Smooth muscle cell (in vitro differentiated cells): Measurements from ENCODE around the gene RASA1. TPM values are rescaled to one million over a fixed set of nuclear protein-coding genes. Genes with fewer than 3 reads are reported as not detected.

Experiments used
- DNase-seq: peaks from one replicate; lab custom pipeline; 2025; ENCODE audit not compliant: unreplicated experiment; lab: John Stamatoyannopoulos, UW
- H2AFZ ChIP-seq: fragments of 200-600 bp; sonication (generic); 2 replicates; pipeline ENCODE4 v1.6.0; 2016; ENCODE audit warnings: antibody characterized with exemption, low read depth, mild to moderate bottlenecking
- H3F3A ChIP-seq: fragments of 200-600 bp; sonication (generic); 2 replicates; pipeline ENCODE4 v1.6.0; 2017; ENCODE audit warnings: antibody characterized with exemption, low read depth
- H3K27ac ChIP-seq: fragments of 200-600 bp; sonication (generic); 2 replicates; pipeline ENCODE4 v1.5.1; 2016; ENCODE audit warnings: low read depth, mild to moderate bottlenecking
- H3K27me3 ChIP-seq: fragments of 200-600 bp; sonication (generic); 2 replicates; pipeline ENCODE4 v1.6.1; 2016; ENCODE audit warnings: low read depth, mild to moderate bottlenecking
- H3K36me3 ChIP-seq: fragments of 200-600 bp; sonication (generic); 2 replicates; pipeline ENCODE4 v1.5.1; 2016; ENCODE audit warnings: low read depth
- H3K4me1 ChIP-seq: fragments of 200-600 bp; sonication (generic); 2 replicates; pipeline ENCODE4 v1.5.1; 2016; ENCODE audit warnings: low read depth
- H3K4me2 ChIP-seq: fragments of 200-600 bp; sonication (generic); 2 replicates; pipeline ENCODE4 v1.6.0; 2016; ENCODE audit warnings: mild to moderate bottlenecking
- H3K4me3 ChIP-seq: fragments of 200-600 bp; sonication (generic); 2 replicates; pipeline ENCODE4 v1.5.1; 2016; ENCODE audit warnings: mild to moderate bottlenecking
- H3K79me2 ChIP-seq: fragments of 200-600 bp; sonication (generic); 2 replicates; pipeline ENCODE4 v1.6.0; 2016; ENCODE audit warnings: low read depth, mild to moderate bottlenecking
- H3K9ac ChIP-seq: fragments of 200-600 bp; sonication (generic); 2 replicates; pipeline ENCODE4 v1.6.0; 2016; ENCODE audit warnings: low read depth
- H3K9me3 ChIP-seq: fragments of 200-600 bp; sonication (generic); replicated peaks from 2 replicates; pipeline ENCODE4 v1.5.1; 2016; ENCODE audit warnings: low read depth
- H4K20me1 ChIP-seq: fragments of 200-600 bp; sonication (generic); 2 replicates; pipeline ENCODE4 v1.6.0; 2016; ENCODE audit warnings: low read depth
- WGBS: methylation state at CpG from one replicate; pipeline ENCODE4 v1.1.7; 2016; ENCODE audit warnings: low lambda C conversion rate; 5-methylcytosine and 5-hydroxymethylcytosine counted together
- polyA plus RNA-seq: library from polyadenylated mRNA; unstranded; fragments of >200 nt; fragmentation: Nextera tagmentation; extraction: Ambion mirVana; gene quantifications from 2 replicates; pipeline ENCODE4 v1.2.1, GENCODE V29; 2016
- total RNA-seq: library from RNA; depleted of rRNA; stranded (reverse); fragments of >200 nt; gene quantifications from 2 replicates; pipeline ENCODE4 v1.2.3, GENCODE V29; 2014
- TF ChIP-seq, protein P1 (sequence below): fragments of 200-600 bp; sonication (generic); IDR thresholded peaks from 2 replicates; pipeline ENCODE4 v1.5.1; 2017; ENCODE audit warnings: borderline replicate concordance, mild to moderate bottlenecking, antibody characterized with exemption; ENCODE audit not compliant: insufficient read depth, poor library complexity, severe bottlenecking

RASA1 gene
- total and polyA plus RNA-seq, 2 experiments from 2014 or later = 28.9 to 59.6 TPM

GRCh38 chr5:87399720-87400119 lies 132.0 kb downstream of the RASA1 start:
- no peaks in the 10 kb centered on the region for H3K27me3 ChIP-seq

GRCh38 chr5:87400305-87400899 lies 132.7 kb downstream of the RASA1 start:
- Histone ChIP-seq H3K4me2 (no peak overlapping the region), H3K27ac (no peak overlapping the region), H3K79me2 (no peaks in the 10 kb centered on the region), H3F3A (peaks cover 19% of the 10 kb centered on the region), H3K9ac (no peak overlapping the region), H2AFZ (no peak overlapping the region), H3K36me3 (peaks cover 35% of the 10 kb centered on the region), H3K4me3 (no peak overlapping the region), H3K4me1 (no peaks in the 10 kb centered on the region), H4K20me1 (peaks cover 18% of the 10 kb centered on the region), H3K27me3 (no peaks in the 10 kb centered on the region), H3K9me3 (peaks cover 8% of the 10 kb centered on the region)
- WGBS = 86% methylated on average over 4 of the region's 4 CpGs
- DNase-seq = no peak
- TF ChIP-seq, protein P1, sequence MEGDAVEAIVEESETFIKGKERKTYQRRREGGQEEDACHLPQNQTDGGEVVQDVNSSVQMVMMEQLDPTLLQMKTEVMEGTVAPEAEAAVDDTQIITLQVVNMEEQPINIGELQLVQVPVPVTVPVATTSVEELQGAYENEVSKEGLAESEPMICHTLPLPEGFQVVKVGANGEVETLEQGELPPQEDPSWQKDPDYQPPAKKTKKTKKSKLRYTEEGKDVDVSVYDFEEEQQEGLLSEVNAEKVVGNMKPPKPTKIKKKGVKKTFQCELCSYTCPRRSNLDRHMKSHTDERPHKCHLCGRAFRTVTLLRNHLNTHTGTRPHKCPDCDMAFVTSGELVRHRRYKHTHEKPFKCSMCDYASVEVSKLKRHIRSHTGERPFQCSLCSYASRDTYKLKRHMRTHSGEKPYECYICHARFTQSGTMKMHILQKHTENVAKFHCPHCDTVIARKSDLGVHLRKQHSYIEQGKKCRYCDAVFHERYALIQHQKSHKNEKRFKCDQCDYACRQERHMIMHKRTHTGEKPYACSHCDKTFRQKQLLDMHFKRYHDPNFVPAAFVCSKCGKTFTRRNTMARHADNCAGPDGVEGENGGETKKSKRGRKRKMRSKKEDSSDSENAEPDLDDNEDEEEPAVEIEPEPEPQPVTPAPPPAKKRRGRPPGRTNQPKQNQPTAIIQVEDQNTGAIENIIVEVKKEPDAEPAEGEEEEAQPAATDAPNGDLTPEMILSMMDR = peak; percentile 60

More at GRCh38 chr5:87399720-87400119, 132.0 kb downstream of the RASA1 start:
- DNase-seq = no peak
- H3K9ac ChIP-seq = no peak overlapping the region
- 94% methylated on average over 2 of the region's 2 CpGs for WGBS
- peak overlapping the region; percentile 6 for H3K27ac ChIP-seq
- peaks cover 15% of the 10 kb centered on the region for H4K20me1 ChIP-seq
- peaks cover 8% of the 10 kb centered on the region for H3K9me3 ChIP-seq
- TF ChIP-seq, protein P1 = no peak
- H3K4me2 ChIP-seq = no peak overlapping the region
- no peaks in the 10 kb centered on the region for H3K79me2 ChIP-seq
- H3K4me1 ChIP-seq = no peaks in the 10 kb centered on the region
- peaks cover 19% of the 10 kb centered on the region for H3F3A ChIP-seq
- H2AFZ ChIP-seq = no peak overlapping the region
- peaks cover 31% of the 10 kb centered on the region for H3K36me3 ChIP-seq
- no peak overlapping the region for H3K4me3 ChIP-seq

GRCh38 chr5:87401626-87402025 lies 133.9 kb downstream of the RASA1 start:
- Histone ChIP-seq H3K27ac (no peak overlapping the region), H3K4me3 (no peak overlapping the region), H3K27me3 (no peaks in the 10 kb centered on the region), H3K9ac (no peak overlapping the region), H4K20me1 (peaks cover 15% of the 10 kb centered on the region), H3K9me3 (peaks cover 8% of the 10 kb centered on the region), H3F3A (peaks cover 19% of the 10 kb centered on the region), H3K4me2 (no peak overlapping the region), H3K79me2 (no peaks in the 10 kb centered on the region), H2AFZ (no peak overlapping the region), H3K4me1 (no peaks in the 10 kb centered on the region), H3K36me3 (peaks cover 35% of the 10 kb centered on the region)
- TF ChIP-seq, protein P1 = no peak
- DNase-seq = no peak

DNA sequence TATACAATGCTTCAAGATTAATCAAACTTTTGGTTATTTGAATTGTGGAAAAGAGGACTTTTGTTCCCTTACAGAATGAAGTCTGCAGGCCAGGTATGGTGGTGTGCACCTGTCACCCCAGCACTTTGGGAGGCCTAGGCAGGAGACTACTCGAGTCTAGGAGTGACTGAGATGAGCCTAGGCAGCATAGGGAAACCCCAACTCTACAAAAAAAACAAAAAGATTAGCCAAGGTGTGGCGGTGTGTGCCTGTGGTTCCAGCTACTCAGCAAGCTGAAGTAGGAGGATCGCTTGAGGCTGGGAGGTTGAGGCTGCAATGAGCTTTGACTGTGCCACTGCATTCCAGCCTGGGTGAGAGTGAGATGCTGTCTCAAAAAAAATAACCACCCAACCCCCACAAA lies 135.7 kb downstream of the RASA1 start:
- no peak overlapping the region for H3K27ac ChIP-seq
- H3K79me2 ChIP-seq = no peaks in the 10 kb centered on the region
- no peak for DNase-seq
- no peak overlapping the region for H3K4me2 ChIP-seq
- no peaks in the 10 kb centered on the region for H3K4me1 ChIP-seq
- H3K9me3 ChIP-seq = peaks cover 8% of the 10 kb centered on the region
- TF ChIP-seq, protein P1 = no peak
- no peak overlapping the region for H3K9ac ChIP-seq
- H2AFZ ChIP-seq = no peak overlapping the region
- peaks cover 41% of the 10 kb centered on the region for H3K36me3 ChIP-seq
- no peaks in the 10 kb centered on the region for H3K27me3 ChIP-seq
- whole genome bisulfite sequencing = 98% methylated on average over 3 of the region's 3 CpGs
- H4K20me1 ChIP-seq = peaks cover 14% of the 10 kb centered on the region
- H3F3A ChIP-seq = peaks cover 19% of the 10 kb centered on the region
- no peak overlapping the region for H3K4me3 ChIP-seq
